ENCODE measurements around the gene GLIPR2.

DNA sequence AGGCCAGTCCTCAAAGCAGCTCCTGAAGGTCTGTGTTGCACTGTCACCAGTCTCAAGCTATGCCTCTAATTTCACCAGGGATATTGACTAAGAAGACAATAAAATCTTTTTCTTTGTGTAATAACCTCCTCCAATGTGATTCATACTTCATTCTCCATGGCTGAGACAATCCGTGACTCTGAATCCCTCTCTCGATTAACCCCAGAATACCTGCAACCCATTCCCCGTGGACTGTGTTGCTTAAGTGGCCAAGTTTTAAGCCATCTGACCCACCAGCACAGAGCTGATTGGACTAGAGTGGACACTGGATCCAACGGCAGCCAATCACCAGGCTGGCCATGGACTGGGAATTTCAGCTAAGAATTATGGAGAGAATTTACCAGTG, 27.2 kb downstream of the GLIPR2 start:
- no peak for TF ChIP-seq POLR2A (IDR thresholded peaks at IDR 0.05; ENCODE audit: low read depth, low read length)
- TF ChIP-seq, protein P1, sequence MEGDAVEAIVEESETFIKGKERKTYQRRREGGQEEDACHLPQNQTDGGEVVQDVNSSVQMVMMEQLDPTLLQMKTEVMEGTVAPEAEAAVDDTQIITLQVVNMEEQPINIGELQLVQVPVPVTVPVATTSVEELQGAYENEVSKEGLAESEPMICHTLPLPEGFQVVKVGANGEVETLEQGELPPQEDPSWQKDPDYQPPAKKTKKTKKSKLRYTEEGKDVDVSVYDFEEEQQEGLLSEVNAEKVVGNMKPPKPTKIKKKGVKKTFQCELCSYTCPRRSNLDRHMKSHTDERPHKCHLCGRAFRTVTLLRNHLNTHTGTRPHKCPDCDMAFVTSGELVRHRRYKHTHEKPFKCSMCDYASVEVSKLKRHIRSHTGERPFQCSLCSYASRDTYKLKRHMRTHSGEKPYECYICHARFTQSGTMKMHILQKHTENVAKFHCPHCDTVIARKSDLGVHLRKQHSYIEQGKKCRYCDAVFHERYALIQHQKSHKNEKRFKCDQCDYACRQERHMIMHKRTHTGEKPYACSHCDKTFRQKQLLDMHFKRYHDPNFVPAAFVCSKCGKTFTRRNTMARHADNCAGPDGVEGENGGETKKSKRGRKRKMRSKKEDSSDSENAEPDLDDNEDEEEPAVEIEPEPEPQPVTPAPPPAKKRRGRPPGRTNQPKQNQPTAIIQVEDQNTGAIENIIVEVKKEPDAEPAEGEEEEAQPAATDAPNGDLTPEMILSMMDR (IDR thresholded peaks at IDR 0.05; ENCODE audit: extremely low read depth in 1 of 2, insufficient read depth in 1 of 2, low read depth in 1 of 2, low read length in 2 of 2), result no peak
